DND-41 (cell line): Measurements from ENCODE around the gene FNBP1L.
"Not testable (repeated sequence)": the region's sequence is repeated elsewhere in the genome, so short reads cannot be mapped to it uniquely, and the experiment has no call there.

Experiments used
- ATAC-seq: fragments of 200-7000 bp; cut with Tn5 transposase; 3 replicates; pipeline ENCODE4 v1.9.1; 2021; ENCODE audit warnings: low read depth; ENCODE audit not compliant: insufficient read depth
- DNase-seq: peaks from one replicate; pipeline ENCODE4 v3.0.0-alpha.2; 2020
- H2AFZ ChIP-seq: 2 replicates; pipeline ENCODE4 v1.6.0; 2012; ENCODE audit warnings: low read depth, low read length
- H3K27ac ChIP-seq: 2 replicates; pipeline ENCODE4 v1.5.1; 2012; ENCODE audit warnings: low read length, inconsistent platforms
- H3K27me3 ChIP-seq: fragments of 200-600 bp; sonication (generic); 2 replicates; pipeline ENCODE4 v1.6.0; 2012; ENCODE audit warnings: low read length, mild to moderate bottlenecking, inconsistent platforms; ENCODE audit not compliant: insufficient read depth, poor library complexity
- H3K36me3 ChIP-seq: 2 replicates; pipeline ENCODE4 v1.5.1; 2012; ENCODE audit warnings: low read length, inconsistent platforms; ENCODE audit not compliant: insufficient read depth
- H3K4me1 ChIP-seq: 2 replicates; pipeline ENCODE4 v1.5.1; 2012; ENCODE audit warnings: mild to moderate bottlenecking, low read length; ENCODE audit not compliant: insufficient read depth
- H3K4me2 ChIP-seq: 2 replicates; pipeline ENCODE4 v1.6.0; 2012; ENCODE audit warnings: mild to moderate bottlenecking, moderate library complexity, low read length, inconsistent platforms; ENCODE audit not compliant: insufficient read depth
- H3K4me3 ChIP-seq, 2 experiments: fragments of 200-600 bp in 1 of 2; shearing (Covaris generic) in 1 of 2; 2 replicates each; pipeline ENCODE4 v1.5.1; 2012 to 2016; ENCODE audit warnings: inconsistent platforms in 2 of 2, low read length in 2 of 2, mild to moderate bottlenecking in 2 of 2, low read depth in 1 of 2, moderate library complexity in 1 of 2
- H3K79me2 ChIP-seq: 2 replicates; pipeline ENCODE4 v1.6.0; 2012; ENCODE audit warnings: low read length, inconsistent platforms; ENCODE audit not compliant: insufficient read depth
- H3K9ac ChIP-seq: 2 replicates; pipeline ENCODE4 v1.6.0; 2012; ENCODE audit warnings: low read depth, mild to moderate bottlenecking, inconsistent platforms, low read length, moderate library complexity
- H3K9me3 ChIP-seq: 2 replicates; pipeline ENCODE4 v1.5.1; 2012; ENCODE audit warnings: low read length, moderate library complexity, mild to moderate bottlenecking, inconsistent platforms; ENCODE audit not compliant: insufficient read depth, severe bottlenecking
- H4K20me1 ChIP-seq: 2 replicates; pipeline ENCODE4 v1.6.0; 2012; ENCODE audit warnings: low read length; ENCODE audit not compliant: insufficient read depth
- CTCF ChIP-seq: IDR thresholded peaks from 2 replicates; pipeline ENCODE4 v1.5.1; 2012; ENCODE audit warnings: borderline replicate concordance, low read length, moderate library complexity, mild to moderate bottlenecking; ENCODE audit not compliant: poor library complexity, severe bottlenecking; ENCODE audit errors: extremely low read depth
- EZH2 ChIP-seq: IDR thresholded peaks from 3 replicates; pipeline ENCODE4 v1.6.1; 2012; ENCODE audit warnings: borderline replicate concordance, low read depth, mild to moderate bottlenecking, moderate library complexity, low read length, inconsistent platforms; ENCODE audit not compliant: severe bottlenecking

FNBP1L gene

GRCh38 chr1:93467606-93468005 is 19.7 kb downstream of the FNBP1L start:
- no peak overlapping the region for H3K4me2 ChIP-seq
- H3K4me3 ChIP-seq: no peak overlapping the region
- H3K79me2 ChIP-seq: peaks cover 43% of the 10 kb centered on the region
- no peak for DNase-seq
- peaks cover 5% of the 10 kb centered on the region; the same call in 1 of the 2 replicates for H4K20me1 ChIP-seq
- H3K36me3 ChIP-seq: no peaks in the 10 kb centered on the region
- H3K27me3 ChIP-seq: no peaks in the 10 kb centered on the region
- H3K27ac ChIP-seq: no peak overlapping the region
- no peak overlapping the region for H3K9ac ChIP-seq
- H3K9me3 ChIP-seq: no peaks in the 10 kb centered on the region
- no peak for ATAC-seq
- no peak overlapping the region for H2AFZ ChIP-seq
- TF ChIP-seq EZH2 (no peak), CTCF (no peak)
- H3K4me1 ChIP-seq: no peaks in the 10 kb centered on the region

- H4K20me1 ChIP-seq: peaks cover 5% of the 10 kb centered on the region
- H3K9me3 ChIP-seq: no peaks in the 10 kb centered on the region
- DNase-seq: no peak
- H3K79me2 ChIP-seq: peaks cover 46% of the 10 kb centered on the region
- no peaks in the 10 kb centered on the region for H3K36me3 ChIP-seq
- H3K27ac ChIP-seq: no peak overlapping the region
- H3K9ac ChIP-seq: no peak overlapping the region
- no peaks in the 10 kb centered on the region for H3K27me3 ChIP-seq
- no peaks in the 10 kb centered on the region for H3K4me1 ChIP-seq
- no peak overlapping the region for H2AFZ ChIP-seq
- H3K4me3 ChIP-seq: no peak overlapping the region
- no peak overlapping the region for H3K4me2 ChIP-seq
- TF ChIP-seq CTCF (no peak), EZH2 (no peak)
- ATAC-seq: no peak
These were observed 20.7 kb downstream of the FNBP1L start for GRCh38 chr1:93468662-93469061.

- H3K9me3 ChIP-seq, H4K20me1 ChIP-seq, H3K27ac ChIP-seq, H3K9ac ChIP-seq, H3K4me3 ChIP-seq, H3K27me3 ChIP-seq, H3K4me2 ChIP-seq, DNase-seq, H3K36me3 ChIP-seq, ATAC-seq, H2AFZ ChIP-seq, H3K4me1 ChIP-seq: not testable (repeated sequence)
- peaks cover 51% of the 10 kb centered on the region for H3K79me2 ChIP-seq
These were observed 21.3 kb downstream of the FNBP1L start for GRCh38 chr1:93469223-93469622.

- peaks cover 54% of the 10 kb centered on the region for H3K79me2 ChIP-seq
These were observed 23.4 kb downstream of the FNBP1L start for GRCh38 chr1:93471284-93471683.

More at GRCh38 chr1:93471284-93471683, 23.4 kb downstream of the FNBP1L start:
- Histone ChIP-seq H3K4me3 (no peak overlapping the region), H3K9ac (no peak overlapping the region), H3K4me1 (no peaks in the 10 kb centered on the region), H3K27me3 (no peaks in the 10 kb centered on the region), H3K9me3 (no peaks in the 10 kb centered on the region), H2AFZ (no peak overlapping the region), H3K27ac (no peak overlapping the region), H4K20me1 (peaks cover 5% of the 10 kb centered on the region), H3K36me3 (no peaks in the 10 kb centered on the region), H3K4me2 (no peak overlapping the region)
- DNase-seq: no peak
- ATAC-seq: no peak
- TF ChIP-seq CTCF (no peak), EZH2 (no peak)
